Heart left ventricle (tissue), 16 donors: ENCODE measurements around the gene ZNF488. TPM values are rescaled to one million over a fixed set of nuclear protein-coding genes. Genes with fewer than 3 reads are reported as not detected.

Source experiments
- ATAC-seq, 4 donors: fragments of 200-7000 bp; cut with Tn5 transposase; one replicate each; pipeline ENCODE4 v1.9.1; 2020 to 2022; ENCODE audit warnings: moderate library complexity in 4 of 4, mild to moderate bottlenecking in 3 of 4, moderate number of reproducible peaks in 1 of 4
- DNase-seq, 5 donors: peaks; one replicate each; pipeline ENCODE4 v3.0.0-alpha.2; 2020
- H3K27ac ChIP-seq, 12 donors: fragments of 200-600 bp; sonication (generic) in 4 of 12; one replicate each; pipeline versions ENCODE4 v1.5.0 to v1.8.0; 2016 to 2022; ENCODE audit warnings: mild to moderate bottlenecking in 2 of 12
- H3K27me3 ChIP-seq, 9 donors: fragments of 200-600 bp; sonication (generic) in 2 of 9; one replicate each; pipeline versions ENCODE4 v1.5.1 to v1.8.0; 2016 to 2022; ENCODE audit warnings: mild to moderate bottlenecking in 3 of 9
- H3K36me3 ChIP-seq, 9 donors: fragments of 200-600 bp; sonication (generic) in 2 of 9; one replicate each; pipeline versions ENCODE4 v1.5.0 to v1.8.0; 2018 to 2022; ENCODE audit warnings: mild to moderate bottlenecking in 2 of 9
- H3K4me1 ChIP-seq, 12 donors: fragments of 200-600 bp; sonication (generic) in 4 of 12; one replicate each; pipeline versions ENCODE4 v1.5.0 to v1.8.0; 2016 to 2022; ENCODE audit warnings: mild to moderate bottlenecking in 3 of 12
- H3K4me3 ChIP-seq, 12 donors: fragments of 200-600 bp; sonication (generic) in 4 of 12; one replicate each; pipeline versions ENCODE4 v1.5.0 to v1.8.0; 2017 to 2022; ENCODE audit warnings: mild to moderate bottlenecking in 9 of 12, moderate library complexity in 4 of 12
- H3K9me3 ChIP-seq, 12 donors: fragments of 200-600 bp; sonication (generic) in 4 of 12; one replicate each; pipeline versions ENCODE4 v1.5.0 to v1.8.0; 2016 to 2022; ENCODE audit warnings: mild to moderate bottlenecking in 1 of 12
- CTCF ChIP-seq, 12 donors: fragments of 200-600 bp; sonication (generic) in 4 of 12; IDR thresholded peaks; one replicate each; pipeline versions ENCODE4 v1.5.0 to v1.8.0; 2018 to 2022; ENCODE audit warnings: antibody characterized with exemption in 12 of 12, mild to moderate bottlenecking in 5 of 12
- POLR2A ChIP-seq, 2 donors: fragments of 450-650 bp; IDR thresholded peaks; one replicate each; pipeline ENCODE4 v1.6.1; 2017; ENCODE audit warnings: antibody characterized with exemption in 2 of 2, mild to moderate bottlenecking in 2 of 2, moderate library complexity in 2 of 2
- WGBS, 4 donors: extraction: QIAGEN DNeasy Blood & Tissue Kit in 2 of 4; methylation state at CpG; one replicate each; pipeline versions ENCODE4 v1.1.5 to v1.1.7; 2013 to 2018; 5-methylcytosine and 5-hydroxymethylcytosine counted together
- intact Hi-C, 10 donors: fragments of 100-400 bp; cut with DNase I; formaldehyde crosslinking; loops; one replicate each; pipeline versions ENCODE4 v1.11.1 to v1.14.2; 2022
- polyA plus RNA-seq, 2 donors: library from polyadenylated mRNA; stranded (reverse); fragments of 200-250 nt; gene quantifications; one replicate each; pipeline ENCODE4 v1.2.3, GENCODE V29; 2013
- total RNA-seq, 9 donors: library from RNA; depleted of rRNA in 2 of 9; stranded (reverse); fragments of >200 nt in 2 of 9; fragmentation: NEBNext Ultra II Directional in 3 of 9; extraction: Animal tissue kit (Norgen Biotek cat#: 25700) in 3 of 9; gene quantifications; one replicate each; pipeline versions ENCODE4 v1.1.0 to v1.2.4, GENCODE V29; 2016 to 2023
- donor health status: ischemic (EF 13 %, LVEDD 7.1; RV severe dilation, severe dysfunction).
- donor health status: healthy with polysubstance abuse.
- donor health status: DM: no; HTN: yes; CAD: no.
- donor health status: DM: no; HTN: no; CAD: no.
- donor health status: ischemic (EF 25% LVEDD 6.9; RV normal size, moderate dysfunction).
- donor health status: ischemic (EF 25% LVEDD 5.7; RV mildly dilated, moderate dysfunction).
- donor health status: healthy.
- donor health status: DM: yes; HTN: yes; CAD: no.
- donor health status: ischemic (EF 35%, LVEDD 5.7; RV mildly dilated, moderate dysfunction).
- donor health status: nonischemic (EF 11% LVEDD 7.7; RV severe dilation, severe dysfunction).
- donor health status: DM: yes; HTN: yes; CAD: no.
- donor health status: PGD.
- donor health status: ischemic (EF 29% LVEDD 5.4; RV normal size, mild dysfunction).
- donor health status: nonischemic (EF 23%, LVEDD 6.1; RV moderate dilation, normal function).

The ZNF488 gene
- total and polyA plus RNA-seq, 11 donors, result 0.06 to 0.25 (median 0.08) TPM; not detected in 6

- Histone ChIP-seq H3K4me3 (no peak overlapping the region), H3K27me3 (peaks cover 0 to 16% (median 0%) of the 10 kb centered on the region in 9 donors), H3K4me1 (peaks cover 0 to 5% (median 0%) of the 10 kb centered on the region in 12 donors), H3K36me3 (no peaks in the 10 kb centered on the region), H3K9me3 (no peaks in the 10 kb centered on the region), H3K27ac (no peak overlapping the region)
- ATAC-seq (no peak), DNase-seq (no peak)
- 74 to 94% (median 90%) methylated on average over 8 of the region's 8 CpGs for WGBS, 4 donors
- no peak for TF ChIP-seq POLR2A (IDR thresholded peaks at IDR 0.05)
- no peak for TF ChIP-seq CTCF (IDR thresholded peaks at IDR 0.05)
- intact Hi-C loops, result loop anchor here in 3 of 10 donors (5.0 to 10.0 kb wide), 3 partner anchors 272 to 325 kb away; no protein-coding TSS in a partner anchor
Measured at GRCh38 chr10:47319784-47320183, 64.3 kb downstream of the ZNF488 start.

GRCh38 chr10:47318706-47319105 is 65.4 kb downstream of the ZNF488 start:
- no peak overlapping the region for H3K27ac ChIP-seq
- H3K4me1 ChIP-seq, result peaks cover 0 to 5% (median 0%) of the 10 kb centered on the region in 12 donors
- intact Hi-C loops, result loop anchor here in 3 of 10 donors (5.0 to 10.0 kb wide), 3 partner anchors 271 to 324 kb away; no protein-coding TSS in a partner anchor
- no peak for TF ChIP-seq CTCF (IDR thresholded peaks at IDR 0.05)
- no peak for TF ChIP-seq POLR2A (IDR thresholded peaks at IDR 0.05)
- no peaks in the 10 kb centered on the region for H3K36me3 ChIP-seq
- peaks cover 0 to 16% (median 0%) of the 10 kb centered on the region in 9 donors for H3K27me3 ChIP-seq
- WGBS, 4 donors, result 57 to 92% (median 85%) methylated on average over 9 of the region's 9 CpGs
- ATAC-seq, result no peak
- no peaks in the 10 kb centered on the region for H3K9me3 ChIP-seq
- DNase-seq, result no peak
- H3K4me3 ChIP-seq, result no peak overlapping the region

GRCh38 chr10:47317251-47317650 is 66.8 kb downstream of the ZNF488 start:
- ATAC-seq, result no peak
- Histone ChIP-seq H3K4me3 (no peak overlapping the region), H3K4me1 (peaks cover 0 to 2% (median 0%) of the 10 kb centered on the region in 12 donors), H3K27ac (no peak overlapping the region), H3K27me3 (peaks cover 0 to 8% (median 0%) of the 10 kb centered on the region in 9 donors), H3K9me3 (no peaks in the 10 kb centered on the region), H3K36me3 (no peaks in the 10 kb centered on the region)
- no peak for DNase-seq
- no peak for TF ChIP-seq CTCF (IDR thresholded peaks at IDR 0.05)
- TF ChIP-seq POLR2A (IDR thresholded peaks at IDR 0.05), result no peak
- 76 to 83% (median 82%) methylated on average over 2 to 4 of the region's 4 CpGs for WGBS, 4 donors
- intact Hi-C loops, result loop anchor here in 3 of 10 donors (5.0 to 10.0 kb wide), 3 partner anchors 270 to 322 kb away; no protein-coding TSS in a partner anchor

DNA sequence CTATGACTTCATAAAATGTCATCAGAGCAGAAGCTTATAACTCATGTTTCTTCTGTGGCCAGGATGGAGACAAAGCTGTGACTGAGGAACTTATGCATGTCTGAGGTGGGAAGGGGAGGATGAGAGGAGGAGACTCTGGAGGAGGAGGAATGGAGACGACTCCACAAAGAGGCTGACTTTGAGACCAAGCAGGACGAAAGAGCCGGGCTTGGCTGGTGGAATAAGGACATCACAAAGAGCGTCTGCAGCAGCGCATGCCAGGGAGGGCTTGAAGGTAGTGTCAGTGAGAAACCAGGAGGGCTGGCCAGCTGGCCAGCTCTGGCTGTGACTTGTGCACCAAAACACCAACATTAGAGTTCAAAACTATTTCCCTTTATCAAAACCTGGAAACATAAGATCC is 68.0 kb downstream of the ZNF488 start:
- intact Hi-C loops, result loop anchor here in 3 of 10 donors (5.0 to 10.0 kb wide), 3 partner anchors 269 to 321 kb away; no protein-coding TSS in a partner anchor
- Histone ChIP-seq H3K9me3 (no peaks in the 10 kb centered on the region), H3K27me3 (peaks cover 0 to under 1% (median 0%) of the 10 kb centered on the region in 9 donors), H3K36me3 (no peaks in the 10 kb centered on the region), H3K4me3 (no peak overlapping the region), H3K4me1 (peaks cover 0 to 10% (median 4%) of the 10 kb centered on the region in 12 donors), H3K27ac (no peak overlapping the region)
- TF ChIP-seq POLR2A (IDR thresholded peaks at IDR 0.05) (no peak), CTCF (IDR thresholded peaks at IDR 0.05) (no peak)
- no peak for DNase-seq
- WGBS, 4 donors, result 72 to 89% (median 82%) methylated on average over 5 of the region's 5 CpGs
- ATAC-seq, result no peak

Other genes with a start within 250 kb of the ZNF488 start
- 1 to 10 TPM in 1 of 9 donors, under 1 TPM in 6, not detected in 2; 0.22 to 1.6 (median 0.34) TPM for gene GDF10, start 84.1 kb downstream of the ZNF488 start, total RNA-seq
- gene GDF10, start 84.1 kb downstream of the ZNF488 start, polyA plus RNA-seq, result under 1 TPM in 1 of 2 donors, not detected in 1; 0.19 TPM
- gene GDF2, start 61.8 kb downstream of the ZNF488 start, total RNA-seq, result not detected
- not detected for gene GDF2, start 61.8 kb downstream of the ZNF488 start, polyA plus RNA-seq
- not detected for gene RBP3, start 35.9 kb downstream of the ZNF488 start, total RNA-seq
- not detected for gene RBP3, start 35.9 kb downstream of the ZNF488 start, polyA plus RNA-seq
- 10 to 100 TPM in 1 of 9 donors, under 1 TPM in 3, not detected in 5; 0.30 to 52.4 (median 0.64) TPM for gene ANXA8, start 99.8 kb upstream of the ZNF488 start, total RNA-seq
- under 1 TPM in 1 of 2 donors, not detected in 1; 0.15 TPM for gene ANXA8, start 99.8 kb upstream of the ZNF488 start, polyA plus RNA-seq
- not detected for gene FAM25G, start 107.4 kb upstream of the ZNF488 start, total RNA-seq
- gene FAM25G, start 107.4 kb upstream of the ZNF488 start, polyA plus RNA-seq, result not detected
- gene AGAP9, start 139.3 kb upstream of the ZNF488 start, total RNA-seq, result 1 to 10 TPM in 8 of 9 donors, under 1 TPM in 1; 0.64 to 7.4 (median 2.0) TPM
- 1 to 10 TPM; 1.9 to 8.1 TPM for gene AGAP9, start 139.3 kb upstream of the ZNF488 start, polyA plus RNA-seq